Lung (tissue), 12 donors: Measurements from ENCODE around the gene ZDHHC3. TPM values are rescaled to one million over a fixed set of nuclear protein-coding genes. Genes with fewer than 3 reads are reported as not detected.

Source experiments
- ATAC-seq: fragments of 200-7000 bp; cut with Tn5 transposase; one replicate; pipeline ENCODE4 v1.9.1; 2020; ENCODE audit warnings: moderate number of reproducible peaks; ENCODE audit not compliant: insufficient read depth, low FRiP score
- DNase-seq, 3 donors: peaks; one replicate each; pipeline ENCODE4 v3.0.0-alpha.2; 2013 to 2017
- H3K27ac ChIP-seq, 2 donors: one replicate each; pipeline ENCODE4 v1.5.1; 2013; ENCODE audit warnings: mild to moderate bottlenecking in 2 of 2, moderate library complexity in 2 of 2, control low read depth in 1 of 2, inconsistent platforms in 1 of 2, low read depth in 1 of 2, low read length in 1 of 2
- H3K27me3 ChIP-seq, 3 donors: one replicate each; pipeline ENCODE4 v1.5.1; 2013; ENCODE audit warnings: low read length in 2 of 3; ENCODE audit not compliant: control insufficient read depth in 3 of 3, insufficient read depth in 3 of 3
- H3K36me3 ChIP-seq, 4 donors: one replicate each; pipeline ENCODE4 v1.5.1; 2013; ENCODE audit warnings: low read length in 4 of 4, mild to moderate bottlenecking in 1 of 4, moderate library complexity in 1 of 4; ENCODE audit not compliant: control insufficient read depth in 4 of 4, insufficient read depth in 4 of 4
- H3K4me1 ChIP-seq, 5 donors: one replicate each; pipeline ENCODE4 v1.5.1; 2013; ENCODE audit warnings: low read length in 5 of 5, mild to moderate bottlenecking in 2 of 5, moderate library complexity in 1 of 5; ENCODE audit not compliant: control insufficient read depth in 5 of 5, insufficient read depth in 5 of 5
- H3K4me3 ChIP-seq: one replicate; pipeline ENCODE4 v1.5.1; 2013; ENCODE audit warnings: mild to moderate bottlenecking, control low read depth, moderate library complexity
- H3K9ac ChIP-seq, 2 donors: one replicate each; pipeline ENCODE4 v1.5.1; 2013; ENCODE audit warnings: low read length in 2 of 2, control low read depth in 1 of 2; ENCODE audit not compliant: insufficient read depth in 1 of 2
- H3K9me3 ChIP-seq, 4 donors: one replicate each; pipeline ENCODE4 v1.5.1; 2013; ENCODE audit warnings: low read length in 3 of 4, mild to moderate bottlenecking in 1 of 4, moderate library complexity in 1 of 4; ENCODE audit not compliant: control insufficient read depth in 4 of 4, insufficient read depth in 3 of 4
- CTCF ChIP-seq: IDR thresholded peaks from 2 replicates; pipeline ENCODE4 v1.5.1; 2012; ENCODE audit warnings: mild to moderate bottlenecking; ENCODE audit errors: control extremely low read depth, extremely low read depth
- WGBS, 2 donors: extraction: QIAGEN DNeasy Blood & Tissue Kit; methylation state at CpG; one replicate each; pipeline ENCODE4 v1.1.7; 2013; 5-methylcytosine and 5-hydroxymethylcytosine counted together
- polyA plus RNA-seq, 2 donors: library from polyadenylated mRNA; stranded (reverse); fragments of 200-250 nt; gene quantifications; one replicate each; pipeline ENCODE4 v1.2.1, GENCODE V29; 2013
- total RNA-seq, 2 donors: library from RNA; depleted of rRNA in 1 of 2; stranded (reverse); fragments of >200 nt in 1 of 2; gene quantifications; one replicate each; pipeline ENCODE4 v1.2.1, GENCODE V29; 2014 to 2021
- donor health status: control.
- donor health status: control.
- donor health status: Bipolar disorder and iron deficiency.
- donor health status: healthy.
- donor health status: DM: yes; HTN: yes; CAD: no.

ZDHHC3 gene
- total and polyA plus RNA-seq, 4 donors = 49.8 to 96.2 (median 78.0) TPM

- DNase-seq (no peak), ATAC-seq (no peak)
- 38 to 39% methylated on average over 2 of the region's 2 CpGs for WGBS, 2 donors
- H3K4me1 ChIP-seq = peaks cover 0 to 3% (median 0%) of the 10 kb centered on the region in 5 donors
- no peak for TF ChIP-seq CTCF
- H3K9ac ChIP-seq = no peak overlapping the region
- H3K27me3 ChIP-seq = peaks cover 0 to 3% (median 0%) of the 10 kb centered on the region in 3 donors
- H3K9me3 ChIP-seq = peaks cover 0 to 4% (median 0%) of the 10 kb centered on the region in 4 donors
- no peak overlapping the region for H3K4me3 ChIP-seq
- no peak overlapping the region for H3K27ac ChIP-seq
- no peaks in the 10 kb centered on the region for H3K36me3 ChIP-seq
These were observed 72.7 kb downstream of the ZDHHC3 start for GRCh38 chr3:44903314-44903713.

GRCh38 chr3:44902628-44903027 lies 73.3 kb downstream of the ZDHHC3 start:
- no peak for DNase-seq
- Histone ChIP-seq H3K9ac (no peak overlapping the region), H3K4me3 (no peak overlapping the region), H3K4me1 (peaks cover 0 to 3% (median 0%) of the 10 kb centered on the region in 5 donors), H3K9me3 (peaks cover 0 to 4% (median 0%) of the 10 kb centered on the region in 4 donors), H3K27ac (no peak overlapping the region), H3K36me3 (no peaks in the 10 kb centered on the region), H3K27me3 (peaks cover 0 to 3% (median 0%) of the 10 kb centered on the region in 3 donors)
- 58 to 75% methylated on average over 4 of the region's 4 CpGs for WGBS, 2 donors
- no peak for ATAC-seq
- TF ChIP-seq CTCF = no peak

GRCh38 chr3:44899683-44900367 lies 76.1 kb downstream of the ZDHHC3 start:
- Histone ChIP-seq H3K36me3 (no peaks in the 10 kb centered on the region), H3K4me3 (no peak overlapping the region), H3K9ac (no peak overlapping the region), H3K27me3 (peaks cover 0 to 3% (median 0%) of the 10 kb centered on the region in 3 donors), H3K9me3 (peaks cover 0 to 2% (median 0%) of the 10 kb centered on the region in 4 donors), H3K4me1 (peaks cover 0 to 3% (median 0%) of the 10 kb centered on the region in 5 donors), H3K27ac (no peak overlapping the region)
- DNase-seq = peak in 1 of 3 donors; percentile 6
- WGBS, 2 donors = 62 to 76% methylated on average over 13 of the region's 13 CpGs
- TF ChIP-seq CTCF = no peak
- ATAC-seq = no peak
